Mesendoderm (in vitro differentiated cells): ENCODE results near the gene MYCN.

ENCODE experiments used
- DNase-seq: peaks from one replicate; pipeline ENCODE4 v3.0.0; 2013
- H2AK5ac ChIP-seq: 2 replicates; pipeline ENCODE4 v1.6.1; 2013; ENCODE audit warnings: low read length, inconsistent platforms
- H2BK120ac ChIP-seq: 2 replicates; pipeline ENCODE4 v1.6.1; 2013; ENCODE audit warnings: low read depth, mild to moderate bottlenecking, low read length, moderate library complexity, mixed read lengths
- H2BK15ac ChIP-seq: replicated peaks from 2 replicates; pipeline ENCODE4 v1.6.1; 2013; ENCODE audit warnings: low read depth, mild to moderate bottlenecking, moderate library complexity
- H2BK5ac ChIP-seq: 2 replicates; pipeline ENCODE4 v1.6.1; 2013; ENCODE audit warnings: low read length, inconsistent platforms
- H3K18ac ChIP-seq: 2 replicates; pipeline ENCODE4 v1.6.1; 2013; ENCODE audit warnings: mild to moderate bottlenecking, low read length, mixed read lengths
- H3K23ac ChIP-seq: one replicate; pipeline ENCODE4 v1.6.1; 2013; ENCODE audit warnings: low read length
- H3K27ac ChIP-seq: 2 replicates; pipeline ENCODE4 v1.5.1; 2013; ENCODE audit warnings: low read depth, mild to moderate bottlenecking, inconsistent platforms, low read length, moderate library complexity
- H3K27me3 ChIP-seq: 2 replicates; pipeline ENCODE4 v1.6.1; 2013; ENCODE audit warnings: low read length, control low read depth, mild to moderate bottlenecking, inconsistent platforms; ENCODE audit not compliant: insufficient read depth, poor library complexity
- H3K36me3 ChIP-seq: 2 replicates; pipeline ENCODE4 v1.6.1; 2013; ENCODE audit warnings: low read length, inconsistent platforms; ENCODE audit not compliant: control insufficient read depth, insufficient read depth
- H3K4ac ChIP-seq: one replicate; pipeline ENCODE4 v1.6.1; 2013; ENCODE audit warnings: low read depth, mild to moderate bottlenecking, low read length, moderate library complexity
- H3K4me1 ChIP-seq: 2 replicates; pipeline ENCODE4 v1.6.1; 2013; ENCODE audit warnings: low read depth, low read length, inconsistent platforms; ENCODE audit not compliant: control insufficient read depth
- H3K4me2 ChIP-seq: 2 replicates; pipeline ENCODE4 v1.6.1; 2013; ENCODE audit warnings: low read length
- H3K4me3 ChIP-seq: 2 replicates; pipeline ENCODE4 v1.5.1; 2013; ENCODE audit warnings: mild to moderate bottlenecking, low read length
- H3K56ac ChIP-seq: one replicate; pipeline ENCODE4 v1.6.1; 2013; ENCODE audit warnings: low read length
- H3K79me1 ChIP-seq: 2 replicates; pipeline ENCODE4 v1.6.1; 2013; ENCODE audit warnings: low read length, inconsistent platforms
- H3K79me2 ChIP-seq: 2 replicates; pipeline ENCODE4 v1.6.1; 2013; ENCODE audit warnings: mild to moderate bottlenecking, low read length; ENCODE audit not compliant: control insufficient read depth, insufficient read depth
- H3K9ac ChIP-seq: 2 replicates; pipeline ENCODE4 v1.6.1; 2013; ENCODE audit warnings: low read length, inconsistent platforms
- H4K5ac ChIP-seq: one replicate; pipeline ENCODE4 v1.6.1; 2013; ENCODE audit warnings: low read length
- H4K8ac ChIP-seq: one replicate; pipeline ENCODE4 v1.6.1; 2013; ENCODE audit warnings: low read depth, mild to moderate bottlenecking, control low read depth, low read length, moderate library complexity
- WGBS: extraction: QIAGEN DNeasy Blood & Tissue Kit; methylation state at CpG from one replicate; pipeline ENCODE4 v1.1.7; 2013; ENCODE audit warnings: low lambda C conversion rate, missing lambda C conversion rate; ENCODE audit not compliant: insufficient coverage; ENCODE audit errors: extremely low coverage; 5-methylcytosine and 5-hydroxymethylcytosine counted together

The MYCN gene

GRCh38 chr2:15971351-15971750 is 31.0 kb downstream of the MYCN start:
- no peak overlapping the region for H3K4me2 ChIP-seq
- H3K27me3 ChIP-seq, result no peaks in the 10 kb centered on the region
- no peak overlapping the region for H3K27ac ChIP-seq
- no peak overlapping the region for H3K4me3 ChIP-seq
- no peak overlapping the region for H3K4ac ChIP-seq
- H3K9ac ChIP-seq, result no peak overlapping the region
- no peaks in the 10 kb centered on the region for H3K79me2 ChIP-seq
- no peak overlapping the region for H4K8ac ChIP-seq
- no peak overlapping the region for H2BK15ac ChIP-seq
- H4K5ac ChIP-seq, result no peak overlapping the region
- peaks cover 5% of the 10 kb centered on the region for H3K4me1 ChIP-seq
- no peak overlapping the region for H3K56ac ChIP-seq
- no peak overlapping the region for H2BK5ac ChIP-seq
- no peak overlapping the region for H2BK120ac ChIP-seq
- H3K36me3 ChIP-seq, result no peaks in the 10 kb centered on the region
- no CpG with 5 or more reads among the region's 7 CpGs for WGBS
- no peak overlapping the region for H3K18ac ChIP-seq
- no peak overlapping the region for H2AK5ac ChIP-seq
- no peak overlapping the region for H3K23ac ChIP-seq
- H3K79me1 ChIP-seq, result no peaks in the 10 kb centered on the region
- DNase-seq, result no peak

- Histone ChIP-seq H3K4me2 (no peak overlapping the region), H4K5ac (no peak overlapping the region), H3K56ac (no peak overlapping the region), H3K4me1 (peaks cover 5% of the 10 kb centered on the region), H2BK120ac (no peak overlapping the region), H3K79me1 (no peaks in the 10 kb centered on the region), H3K27ac (no peak overlapping the region), H2BK5ac (no peak overlapping the region), H3K4ac (no peak overlapping the region), H2AK5ac (no peak overlapping the region), H3K18ac (no peak overlapping the region), H3K4me3 (no peak overlapping the region), H3K36me3 (no peaks in the 10 kb centered on the region), H3K23ac (no peak overlapping the region), H3K9ac (no peak overlapping the region), H3K27me3 (no peaks in the 10 kb centered on the region), H3K79me2 (no peaks in the 10 kb centered on the region), H2BK15ac (no peak overlapping the region), H4K8ac (no peak overlapping the region)
- no peak for DNase-seq
- WGBS, result no CpG with 5 or more reads among the region's 7 CpGs
Observed at GRCh38 chr2:15971831-15972522, 31.6 kb downstream of the MYCN start.

GRCh38 chr2:15973481-15974401 is 33.4 kb downstream of the MYCN start:
- Histone ChIP-seq H3K4me2 (no peak overlapping the region), H2BK120ac (no peak overlapping the region), H3K36me3 (no peaks in the 10 kb centered on the region), H3K79me1 (no peaks in the 10 kb centered on the region), H3K4ac (no peak overlapping the region), H4K5ac (no peak overlapping the region), H2AK5ac (no peak overlapping the region), H3K4me1 (peaks cover 5% of the 10 kb centered on the region), H2BK5ac (no peak overlapping the region), H3K27ac (no peak overlapping the region), H3K9ac (no peak overlapping the region), H3K18ac (no peak overlapping the region), H4K8ac (no peak overlapping the region), H3K27me3 (no peaks in the 10 kb centered on the region), H3K79me2 (no peaks in the 10 kb centered on the region), H3K23ac (no peak overlapping the region), H3K4me3 (no peak overlapping the region), H3K56ac (no peak overlapping the region), H2BK15ac (no peak overlapping the region)
- no peak for DNase-seq
- no CpG with 5 or more reads among the region's 7 CpGs for WGBS

- no peak overlapping the region for H3K27ac ChIP-seq
- H2BK120ac ChIP-seq, result no peak overlapping the region
- no peak overlapping the region for H3K4me2 ChIP-seq
- H2BK15ac ChIP-seq, result no peak overlapping the region
- no peak overlapping the region for H3K56ac ChIP-seq
- H3K4ac ChIP-seq, result no peak overlapping the region
- no CpG with 5 or more reads among the region's 5 CpGs for WGBS
- no peak overlapping the region for H4K5ac ChIP-seq
- H4K8ac ChIP-seq, result no peak overlapping the region
- H3K18ac ChIP-seq, result no peak overlapping the region
- H3K27me3 ChIP-seq, result no peaks in the 10 kb centered on the region
- no peak overlapping the region for H3K9ac ChIP-seq
- H3K79me2 ChIP-seq, result no peaks in the 10 kb centered on the region
- no peaks in the 10 kb centered on the region for H3K36me3 ChIP-seq
- H2AK5ac ChIP-seq, result no peak overlapping the region
- H2BK5ac ChIP-seq, result no peak overlapping the region
- no peak for DNase-seq
- peaks cover 5% of the 10 kb centered on the region for H3K4me1 ChIP-seq
- no peak overlapping the region for H3K4me3 ChIP-seq
- no peaks in the 10 kb centered on the region for H3K79me1 ChIP-seq
- no peak overlapping the region for H3K23ac ChIP-seq
Observed at GRCh38 chr2:15974565-15975260, 34.4 kb downstream of the MYCN start.

GRCh38 chr2:15975261-15975600 is 34.9 kb downstream of the MYCN start:
- DNase-seq, result no peak

More at GRCh38 chr2:15975261-15975600, 34.9 kb downstream of the MYCN start:
- no peaks in the 10 kb centered on the region for H3K79me1 ChIP-seq
- no peaks in the 10 kb centered on the region for H3K36me3 ChIP-seq
- no peak overlapping the region for H3K4ac ChIP-seq
- H3K4me3 ChIP-seq, result no peak overlapping the region
- no peak overlapping the region for H4K5ac ChIP-seq
- no peak overlapping the region for H3K56ac ChIP-seq
- H3K4me2 ChIP-seq, result no peak overlapping the region
- H2AK5ac ChIP-seq, result no peak overlapping the region
- no peak overlapping the region for H3K9ac ChIP-seq
- H3K27ac ChIP-seq, result no peak overlapping the region
- H2BK5ac ChIP-seq, result no peak overlapping the region
- no peak overlapping the region for H2BK15ac ChIP-seq
- H3K18ac ChIP-seq, result no peak overlapping the region
- no CpG with 5 or more reads among the region's 3 CpGs for WGBS
- peaks cover 5% of the 10 kb centered on the region for H3K4me1 ChIP-seq
- no peak overlapping the region for H3K23ac ChIP-seq
- H3K79me2 ChIP-seq, result no peaks in the 10 kb centered on the region
- no peak overlapping the region for H2BK120ac ChIP-seq
- no peak overlapping the region for H4K8ac ChIP-seq
- H3K27me3 ChIP-seq, result no peaks in the 10 kb centered on the region
